Activated CD8-positive, alpha-beta memory T cell treated with anti-CD3 and anti-CD28 coated beads for 36 hours (primary cell): Measurements from ENCODE around the gene SPRING1. TPM values are rescaled to one million over a fixed set of nuclear protein-coding genes. Genes with fewer than 3 reads are reported as not detected.
"Not testable (repeated sequence)": the region's sequence is repeated elsewhere in the genome, so short reads cannot be mapped to it uniquely, and the experiment has no call there.

Experiments used
- CTCF ChIA-PET: fragments of 350-600 bp; sonication (Branson Sonifier 250); formaldehyde crosslinking; loops from one replicate; lab custom pipeline; 2021; ENCODE audit warnings: antibody characterized with exemption; lab: Charles Lee
- POLR2A ChIA-PET: fragments of 350-600 bp; sonication (Branson Sonifier 250); formaldehyde crosslinking; loops from one replicate; lab custom pipeline; 2021; ENCODE audit warnings: antibody characterized with exemption; lab: Charles Lee
- total RNA-seq, 2 experiments: library from RNA; stranded (reverse); gene quantifications; one replicate each; pipeline ENCODE4 v1.2.3, GENCODE V29; 2021

SPRING1 gene
- total RNA-seq: 10 to 100 TPM; 37.7 to 39.1 TPM

DNA sequence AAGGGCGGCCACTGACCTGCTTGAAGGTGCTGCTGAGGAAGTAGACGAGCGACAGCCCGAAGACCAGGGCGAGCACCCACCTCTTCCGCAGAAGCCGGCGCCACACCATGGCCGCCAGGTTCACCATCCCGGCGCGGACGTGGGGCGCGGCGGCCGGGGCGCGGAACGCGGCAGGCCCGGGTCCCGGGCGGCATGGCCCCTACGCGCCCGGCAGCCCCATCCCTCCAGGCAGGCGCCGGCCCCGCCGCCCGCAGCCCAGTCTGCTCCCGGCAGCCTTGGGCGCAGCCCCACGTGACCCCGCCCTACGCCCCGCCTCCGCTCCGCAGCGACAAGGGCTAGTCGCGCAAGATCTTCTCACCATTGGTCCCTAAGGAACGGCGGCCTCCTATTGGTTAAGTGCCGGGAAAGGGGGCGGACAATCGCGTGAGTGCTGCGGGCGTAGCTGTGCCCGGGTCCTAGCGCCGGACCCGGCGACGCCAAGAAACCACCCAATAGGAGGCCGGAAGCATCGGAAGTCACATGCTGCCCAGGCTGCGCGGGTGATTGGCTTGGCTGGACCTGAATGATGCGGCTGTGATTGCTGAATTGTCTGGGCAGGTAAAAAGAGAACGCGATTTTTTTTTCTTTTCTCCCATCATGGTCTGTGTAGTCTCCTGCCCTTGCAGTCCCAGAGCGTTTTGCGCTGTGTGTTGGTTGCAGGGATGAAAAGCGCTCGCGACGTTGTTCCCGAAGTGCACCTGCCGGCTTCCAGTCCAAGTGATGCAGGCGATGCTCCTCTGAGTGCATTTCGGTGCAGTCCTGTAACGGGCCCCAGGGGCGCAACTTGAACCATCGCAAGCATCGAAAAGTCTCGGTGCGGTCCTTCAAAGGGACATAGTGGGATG is at the start of gene SPRING1, which contains the start of gene RNFT2:
SPRING1 (minus strand) TSS at position 296 of the 884 bp plus-strand sequence; CDS start at position 127, 169 bp downstream.
RNFT2 (plus strand) TSS at position 542 of the 884 bp plus-strand sequence. CDS start 2,183 bp downstream, outside the sequence.
- ChIA-PET POLR2A (no interaction called here), CTCF (no interaction called here)

DNA sequence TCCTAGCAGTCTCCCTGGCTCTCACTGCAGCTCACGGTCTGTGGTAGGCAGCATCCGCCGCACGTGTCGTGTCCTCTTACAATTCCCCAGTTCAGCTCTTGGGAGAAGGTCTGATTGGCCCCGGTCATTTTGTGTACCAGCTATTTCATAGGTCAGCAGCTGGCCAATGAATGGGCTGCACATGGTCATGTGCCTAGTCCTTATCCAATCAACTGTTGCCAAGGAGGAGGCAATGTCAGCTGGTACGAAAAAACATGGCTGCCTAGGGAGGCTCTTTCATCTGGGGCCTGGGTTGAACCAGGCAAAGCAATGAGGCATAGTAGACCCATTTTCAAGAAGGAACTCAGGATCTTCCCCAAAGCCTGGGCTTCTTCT is 46.4 kb upstream of the SPRING1 start:
- POLR2A ChIA-PET: no interaction called here
- CTCF ChIA-PET: no interaction called here

GRCh38 chr12:116783525-116784237 is 45.8 kb upstream of the SPRING1 start:
- ChIA-PET CTCF (no interaction called here), POLR2A (no interaction called here)

- ChIA-PET CTCF (no interaction called here), POLR2A (no interaction called here)
These were observed 43.1 kb upstream of the SPRING1 start for GRCh38 chr12:116780942-116781341.

- ChIA-PET POLR2A (no interaction called here), CTCF (no interaction called here)
These were observed 41.7 kb upstream of the SPRING1 start for GRCh38 chr12:116779597-116779996.

DNA sequence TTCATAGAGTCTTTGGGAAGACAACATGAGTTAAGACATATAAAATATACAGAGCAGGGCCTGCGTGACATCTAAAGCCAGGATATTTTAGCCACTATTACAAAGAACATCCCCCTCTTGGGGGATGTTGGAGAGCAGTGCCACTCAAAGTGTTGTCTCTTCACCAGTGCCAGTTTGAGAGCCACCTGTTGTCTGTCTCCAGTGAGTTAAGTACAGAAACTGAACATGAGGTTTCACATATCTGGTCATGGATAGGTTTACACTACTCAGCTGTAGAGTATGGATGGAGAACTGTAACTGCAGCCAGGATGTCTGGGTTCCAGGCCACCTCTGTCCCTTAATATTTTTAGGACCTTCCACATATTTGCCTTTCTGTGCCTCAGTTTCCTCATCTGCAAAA is 39.4 kb upstream of the SPRING1 start:
- ChIA-PET POLR2A (no interaction called here), CTCF (no interaction called here)

- ChIA-PET CTCF (no interaction called here), POLR2A (no interaction called here)
These were observed 36.2 kb upstream of the SPRING1 start for GRCh38 chr12:116774020-116774419.

- CTCF ChIA-PET: no interaction called here
These were observed 35.4 kb upstream of the SPRING1 start for GRCh38 chr12:116773276-116773731.

GRCh38 chr12:116771651-116772050 is 33.8 kb upstream of the SPRING1 start:
- POLR2A ChIA-PET: no interaction called here
- CTCF ChIA-PET: no interaction called here

More at GRCh38 chr12:116773276-116773731, 35.4 kb upstream of the SPRING1 start:
- POLR2A ChIA-PET: no interaction called here

DNA sequence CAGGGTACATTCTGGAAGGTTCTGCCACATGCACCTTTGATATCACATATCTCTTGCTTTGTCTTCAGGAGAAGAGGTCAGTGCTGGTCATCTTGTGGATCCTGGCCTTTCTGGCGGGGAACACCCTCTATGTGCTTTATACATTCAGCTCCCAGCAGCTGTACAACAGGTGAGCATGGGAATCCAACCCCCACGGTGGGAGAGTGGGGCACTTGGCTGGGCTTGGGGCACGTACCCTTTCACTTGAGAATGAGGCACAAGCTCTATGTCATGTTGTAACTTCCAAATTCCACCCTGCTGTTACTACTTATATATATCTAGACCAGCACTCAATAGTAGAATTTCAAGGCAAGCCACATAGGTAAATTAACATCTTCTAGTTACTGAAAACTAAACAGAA is 28.9 kb upstream of the SPRING1 start:
- POLR2A ChIA-PET: no interaction called here

DNA sequence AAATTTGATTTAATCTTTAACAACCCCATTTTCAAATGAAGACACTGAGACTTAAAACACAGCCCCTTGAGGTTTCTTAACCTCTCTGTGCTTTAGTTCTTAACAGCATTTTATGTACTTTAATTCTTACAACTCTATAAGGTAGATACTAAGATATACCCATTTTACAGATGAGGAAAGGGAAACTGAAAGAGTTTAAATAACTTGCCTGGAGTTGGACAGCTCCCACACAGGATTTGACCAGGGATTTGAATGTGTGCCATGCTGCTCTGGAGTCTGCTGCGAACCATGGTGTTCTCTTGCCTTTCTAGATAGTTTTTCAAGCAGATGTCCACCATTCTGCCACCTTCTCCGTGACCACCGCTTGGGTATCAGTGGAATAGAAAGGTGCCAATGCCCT is 28.4 kb upstream of the SPRING1 start:
- POLR2A ChIA-PET: no interaction called here
- CTCF ChIA-PET: no interaction called here

More for the DNA sequence above, 28.9 kb upstream of the SPRING1 start:
- CTCF ChIA-PET: no interaction called here

DNA sequence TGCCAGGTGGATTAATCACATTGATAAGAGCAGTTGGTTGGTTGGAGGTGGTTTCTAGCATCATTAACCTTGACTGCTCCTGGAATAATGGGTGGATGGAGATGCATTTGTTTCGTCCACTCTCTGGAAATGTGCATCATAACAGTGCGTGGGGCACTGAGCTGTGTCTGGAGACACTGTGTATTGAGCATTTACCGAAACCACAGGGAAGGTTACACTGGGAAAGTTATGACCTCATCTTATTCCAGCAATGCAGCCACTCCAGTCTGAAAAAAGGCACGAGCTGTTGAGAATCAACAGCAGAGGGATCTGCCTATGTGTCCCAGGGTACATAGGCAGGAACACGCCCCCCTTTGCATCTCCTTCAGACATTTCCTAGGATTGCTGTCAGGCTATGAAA is 27.4 kb upstream of the SPRING1 start:
- ChIA-PET CTCF (no interaction called here), POLR2A (no interaction called here)

GRCh38 chr12:116761499-116761898 is 23.6 kb upstream of the SPRING1 start:
- POLR2A ChIA-PET: no interaction called here
- CTCF ChIA-PET: no interaction called here

DNA sequence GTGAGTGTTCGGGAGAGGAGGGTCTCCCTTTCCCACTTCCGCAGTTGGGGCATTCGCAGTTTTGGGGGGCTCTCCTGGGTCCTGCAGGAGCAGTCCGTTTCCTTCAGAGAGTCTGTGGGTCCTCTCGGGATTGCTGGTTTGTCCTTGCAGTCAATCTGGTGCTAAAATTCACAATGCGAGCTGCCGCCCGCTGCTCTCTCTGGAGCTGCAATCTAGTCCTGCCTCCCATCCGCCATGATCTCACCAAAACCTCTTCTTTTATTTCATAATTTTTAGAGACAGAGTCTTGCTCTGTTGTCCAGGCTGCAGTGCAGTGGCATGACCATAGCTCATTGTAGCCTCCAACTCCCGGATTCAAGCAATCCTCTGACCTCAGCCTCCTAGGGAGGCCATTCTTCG is 22.8 kb upstream of the SPRING1 start:
- ChIA-PET POLR2A (no interaction called here), CTCF (interaction anchor here (0.6 kb wide), 1 partner anchor 228 kb away, joined by 3 read pairs; no protein-coding TSS in a partner anchor)

DNA sequence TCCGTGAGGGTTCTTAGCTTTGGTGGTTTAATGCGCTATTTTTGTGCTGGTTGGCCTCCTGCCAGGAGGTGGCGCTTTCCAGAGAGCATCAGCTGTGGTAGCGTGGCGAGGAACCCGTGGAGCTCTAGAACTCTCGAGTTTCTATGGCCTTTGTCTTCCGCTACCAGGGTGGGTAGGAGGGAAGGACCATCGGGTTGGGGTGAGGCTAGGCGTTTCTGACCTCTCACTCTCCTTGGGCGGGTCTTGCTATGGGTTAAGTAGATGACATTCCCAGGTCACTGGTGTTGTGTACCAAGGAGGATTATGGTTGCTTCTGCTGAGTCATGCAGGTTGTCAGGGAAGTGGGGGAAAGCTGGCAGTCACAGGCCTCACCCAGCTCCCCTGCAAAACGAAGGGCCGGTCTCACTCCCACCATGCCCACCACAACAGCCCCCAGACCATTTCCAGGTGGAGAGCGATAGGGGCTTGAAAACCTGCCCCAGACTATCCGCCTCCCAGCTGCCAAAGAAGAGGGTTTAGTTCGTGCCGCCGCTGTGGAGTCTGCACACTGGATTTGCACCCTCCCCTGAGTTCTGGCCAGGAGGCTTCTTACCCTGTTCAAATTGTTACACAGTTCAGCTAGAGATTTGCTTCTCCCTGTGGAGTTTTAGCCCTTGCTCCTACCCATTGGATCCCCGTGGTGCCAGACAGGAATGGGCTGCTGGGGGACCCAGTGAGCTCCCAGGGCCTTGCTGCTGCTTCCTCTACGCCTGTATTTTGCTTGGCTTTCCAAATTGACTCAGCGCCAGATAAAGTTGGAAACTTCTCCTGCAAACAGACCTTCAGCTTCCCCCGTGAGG is 22.1 kb upstream of the SPRING1 start:
- POLR2A ChIA-PET: no interaction called here
- CTCF ChIA-PET: interaction anchor here (0.9 kb wide), 1 partner anchor 41 kb away, joined by 3 read pairs; no protein-coding TSS in a partner anchor

- CTCF ChIA-PET, POLR2A ChIA-PET: not testable (repeated sequence)
These were observed 16.9 kb upstream of the SPRING1 start for GRCh38 chr12:116754783-116755182.

DNA sequence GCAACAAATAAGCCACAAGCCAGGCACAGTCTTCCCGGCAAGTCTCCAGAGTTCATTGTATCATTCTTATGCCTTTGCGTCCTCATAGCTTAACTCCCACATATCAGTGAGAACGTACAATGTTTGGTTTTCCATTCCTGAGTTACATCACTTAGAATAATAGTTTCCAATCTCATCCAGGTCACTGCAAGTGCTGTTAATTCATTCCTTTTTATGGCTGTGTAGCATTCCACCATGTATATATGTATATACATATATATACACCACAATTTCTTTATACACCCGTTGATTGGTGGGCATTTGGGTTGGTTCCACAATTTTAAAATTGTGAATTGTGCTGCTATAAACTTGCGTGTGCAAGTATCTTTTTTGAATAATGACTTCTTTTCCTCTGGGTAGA is 16.2 kb upstream of the SPRING1 start:
- CTCF ChIA-PET: interaction anchor here (0.6 kb wide), 1 partner anchor 158 kb away, joined by 3 read pairs; no protein-coding TSS in a partner anchor
- POLR2A ChIA-PET: not testable (repeated sequence)

- ChIA-PET CTCF (no interaction called here), POLR2A (no interaction called here)
These were observed 12.4 kb upstream of the SPRING1 start for GRCh38 chr12:116750298-116750697.

DNA sequence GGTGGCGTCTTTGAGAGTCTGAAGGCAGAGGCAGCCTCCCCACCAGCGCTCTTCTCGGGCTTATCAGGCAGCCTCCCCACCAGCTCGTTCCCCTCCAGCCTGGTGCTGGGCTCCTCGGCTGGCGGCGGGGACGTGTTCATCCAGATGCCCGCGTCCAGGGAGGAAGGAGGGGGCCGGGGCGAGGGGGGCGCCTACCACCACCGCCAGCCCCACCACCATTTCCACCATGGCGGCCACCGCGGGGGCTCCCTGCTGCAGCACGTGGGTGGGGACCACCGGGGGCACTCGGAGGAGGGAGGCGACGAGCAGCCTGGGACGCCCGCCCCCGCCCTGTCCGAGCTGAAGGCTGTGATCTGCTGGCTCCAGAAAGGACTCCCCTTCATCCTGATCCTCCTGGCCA is 12.0 kb upstream of the SPRING1 start:
- ChIA-PET CTCF (interaction anchor here (0.6 kb wide), 1 partner anchor 1572 kb away, joined by 3 read pairs; no protein-coding TSS in a partner anchor), POLR2A (no interaction called here)
